ENCODE measurements around the gene CCDC182.

Gene CCDC182
- total RNA-seq = 0 reads per million in 2 donors

GRCh38 chr17:57745242-57745641 lies at the start of gene CCDC182:
Gene CCDC182 (minus strand): TSS chr17:57745299. CDS start chr17:57745272, 27 bp downstream.
- no peak for DNase-seq

- peak in 1 of 5 experiments; percentile 25 for DNase-seq
Observed at GRCh38 chr17:57794841-57795240, 49.7 kb upstream of the CCDC182 start.

- no peak for DNase-seq
Observed at GRCh38 chr17:57788725-57789124, 43.6 kb upstream of the CCDC182 start.

- no peak for DNase-seq
Observed at GRCh38 chr17:57785022-57785421, 39.9 kb upstream of the CCDC182 start.

GRCh38 chr17:57784226-57784895 lies 39.3 kb upstream of the CCDC182 start:
- DNase-seq = no peak

GRCh38 chr17:57783338-57783742 lies 38.2 kb upstream of the CCDC182 start:
- DNase-seq = peak; percentile 39 to 68 (median 55)

GRCh38 chr17:57782647-57783337 lies 37.7 kb upstream of the CCDC182 start:
- DNase-seq = no peak

GRCh38 chr17:57782062-57782490 lies 37.0 kb upstream of the CCDC182 start:
- no peak for DNase-seq

GRCh38 chr17:57781386-57782061 lies 36.4 kb upstream of the CCDC182 start:
- no peak for DNase-seq

- no peak for DNase-seq
Observed at GRCh38 chr17:57779706-57780105, 34.6 kb upstream of the CCDC182 start.

GRCh38 chr17:57778306-57778705 lies 33.2 kb upstream of the CCDC182 start:
- no peak for DNase-seq

- no peak for DNase-seq
Observed at GRCh38 chr17:57776366-57776765, 31.3 kb upstream of the CCDC182 start.

- no peak for DNase-seq
Observed at GRCh38 chr17:57774872-57775271, 29.8 kb upstream of the CCDC182 start.

GRCh38 chr17:57773557-57773956 lies 28.5 kb upstream of the CCDC182 start:
- no peak for DNase-seq

- no peak for DNase-seq
Observed at GRCh38 chr17:57772774-57773173, 27.7 kb upstream of the CCDC182 start.

- DNase-seq = no peak
Observed at GRCh38 chr17:57767561-57767960, 22.5 kb upstream of the CCDC182 start.

GRCh38 chr17:57766318-57766943 lies 21.3 kb upstream of the CCDC182 start:
- DNase-seq = no peak

GRCh38 chr17:57762452-57763395 lies 17.6 kb upstream of the CCDC182 start:
- no peak for DNase-seq

GRCh38 chr17:57761887-57762286 lies 16.8 kb upstream of the CCDC182 start:
- no peak for DNase-seq

GRCh38 chr17:57760046-57760445 lies 14.9 kb upstream of the CCDC182 start:
- no peak for DNase-seq

- DNase-seq = no peak
Observed at GRCh38 chr17:57758654-57759053, 13.6 kb upstream of the CCDC182 start.

- DNase-seq = no peak
Observed at GRCh38 chr17:57757735-57758134, 12.6 kb upstream of the CCDC182 start.
